NCI-H146 (cell line): ENCODE data around the gene TTC6.

Source experiments
- DNase-seq: peaks from one replicate; lab custom pipeline; 2025; lab: John Stamatoyannopoulos, UW

TTC6 gene

GRCh38 chr14:37597914-37598746 lies 2.7 kb downstream of the TTC6 start:
- DNase-seq = peak; percentile 52

GRCh38 chr14:37598747-37599506 lies 3.5 kb downstream of the TTC6 start:
- peak; percentile 40 for DNase-seq

- peak; percentile 86 for DNase-seq
These were observed 4.3 kb downstream of the TTC6 start for GRCh38 chr14:37599507-37600368.

- no peak for DNase-seq
These were observed 5.7 kb downstream of the TTC6 start for GRCh38 chr14:37600880-37601741.

GRCh38 chr14:37601865-37602264 lies 6.4 kb downstream of the TTC6 start:
- no peak for DNase-seq

GRCh38 chr14:37602605-37603453 lies 7.4 kb downstream of the TTC6 start:
- no peak for DNase-seq

GRCh38 chr14:37603688-37604251 lies 8.3 kb downstream of the TTC6 start:
- DNase-seq = no peak

- no peak for DNase-seq
These were observed 11.2 kb downstream of the TTC6 start for GRCh38 chr14:37606678-37607077.

- DNase-seq = no peak
These were observed 13.2 kb downstream of the TTC6 start for GRCh38 chr14:37608649-37609048.

- DNase-seq = no peak
These were observed 15.6 kb downstream of the TTC6 start for GRCh38 chr14:37610945-37611523.

GRCh38 chr14:37615582-37616289 lies 20.3 kb downstream of the TTC6 start:
- DNase-seq = no peak

- no peak for DNase-seq
These were observed 21.4 kb downstream of the TTC6 start for GRCh38 chr14:37616853-37617252.

GRCh38 chr14:37617864-37618365 lies 22.5 kb downstream of the TTC6 start:
- no peak for DNase-seq

- no peak for DNase-seq
These were observed 23.1 kb downstream of the TTC6 start for GRCh38 chr14:37618498-37619028.

- no peak for DNase-seq
These were observed 25.4 kb downstream of the TTC6 start for GRCh38 chr14:37620856-37621255.

GRCh38 chr14:37622231-37622923 lies 26.9 kb downstream of the TTC6 start:
- no peak for DNase-seq

GRCh38 chr14:37623426-37623951 lies 28.1 kb downstream of the TTC6 start:
- no peak for DNase-seq

- DNase-seq = no peak
These were observed 28.5 kb downstream of the TTC6 start for GRCh38 chr14:37623971-37624370.
